ENCODE results near the gene SRD5A3.

The SRD5A3 gene

DNA sequence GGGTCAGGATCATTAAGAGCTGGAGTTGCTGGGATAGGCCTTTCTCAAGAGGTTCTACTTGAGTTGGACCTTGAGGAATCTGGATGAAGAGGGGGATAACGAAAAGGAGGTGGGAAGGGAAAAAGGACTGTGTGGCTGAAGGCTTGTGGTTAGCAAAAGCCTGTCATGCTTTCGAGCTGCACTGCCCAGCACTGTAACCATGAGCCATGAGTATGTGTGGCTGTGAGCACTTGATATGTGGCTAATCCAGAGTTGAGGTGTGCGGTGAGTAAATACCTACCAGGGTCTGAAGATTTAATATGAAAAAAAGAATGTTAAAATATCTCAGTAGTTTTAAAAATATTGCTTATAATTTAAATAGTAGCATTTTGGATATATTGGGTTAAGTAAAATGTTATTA, 61.1 kb downstream of the SRD5A3 start:
- no peak for DNase-seq (ENCODE audit: extremely low spot score)
- TF ChIP-seq, protein P1, sequence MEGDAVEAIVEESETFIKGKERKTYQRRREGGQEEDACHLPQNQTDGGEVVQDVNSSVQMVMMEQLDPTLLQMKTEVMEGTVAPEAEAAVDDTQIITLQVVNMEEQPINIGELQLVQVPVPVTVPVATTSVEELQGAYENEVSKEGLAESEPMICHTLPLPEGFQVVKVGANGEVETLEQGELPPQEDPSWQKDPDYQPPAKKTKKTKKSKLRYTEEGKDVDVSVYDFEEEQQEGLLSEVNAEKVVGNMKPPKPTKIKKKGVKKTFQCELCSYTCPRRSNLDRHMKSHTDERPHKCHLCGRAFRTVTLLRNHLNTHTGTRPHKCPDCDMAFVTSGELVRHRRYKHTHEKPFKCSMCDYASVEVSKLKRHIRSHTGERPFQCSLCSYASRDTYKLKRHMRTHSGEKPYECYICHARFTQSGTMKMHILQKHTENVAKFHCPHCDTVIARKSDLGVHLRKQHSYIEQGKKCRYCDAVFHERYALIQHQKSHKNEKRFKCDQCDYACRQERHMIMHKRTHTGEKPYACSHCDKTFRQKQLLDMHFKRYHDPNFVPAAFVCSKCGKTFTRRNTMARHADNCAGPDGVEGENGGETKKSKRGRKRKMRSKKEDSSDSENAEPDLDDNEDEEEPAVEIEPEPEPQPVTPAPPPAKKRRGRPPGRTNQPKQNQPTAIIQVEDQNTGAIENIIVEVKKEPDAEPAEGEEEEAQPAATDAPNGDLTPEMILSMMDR (IDR thresholded peaks at IDR 0.05; ENCODE audit: control extremely low read depth, extremely low read depth, low read depth, missing control alignments), result no peak
- CTCF ChIA-PET, result interaction anchor here (1.1 to 1.3 kb wide), 2 partner anchors 9 to 10 kb away, joined by 3 to 4 read pairs; no protein-coding TSS in a partner anchor
- POLR2A ChIA-PET, result no interaction called here

DNA sequence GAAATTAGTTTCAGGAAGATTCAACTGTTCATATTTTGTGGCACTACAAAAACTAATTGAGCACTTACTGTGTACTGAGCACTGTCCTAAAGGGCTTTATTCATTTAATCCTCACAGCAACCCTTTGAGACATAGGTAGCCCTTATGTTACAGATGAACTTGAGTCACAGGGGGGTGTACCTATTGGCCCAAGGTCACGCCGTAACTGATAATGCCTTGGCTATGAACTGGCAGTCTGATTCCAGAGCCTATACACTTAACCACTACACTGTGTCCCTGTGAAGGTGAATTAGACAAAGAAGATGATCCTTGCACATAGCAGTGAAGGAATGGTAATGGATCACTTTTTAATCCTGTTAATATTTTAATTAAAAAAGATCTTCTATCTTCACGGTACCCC, 61.7 kb downstream of the SRD5A3 start:
- no peak for DNase-seq (ENCODE audit: extremely low spot score)
- TF ChIP-seq, protein P1 (IDR thresholded peaks at IDR 0.05; ENCODE audit: control extremely low read depth, extremely low read depth, low read depth, missing control alignments), result no peak
- ChIA-PET CTCF (interaction anchor here (1.9 kb wide), 1 partner anchor 540 kb away, joined by 6 read pairs; the partner anchor contains the start of gene CEP135), POLR2A (no interaction called here)

DNA sequence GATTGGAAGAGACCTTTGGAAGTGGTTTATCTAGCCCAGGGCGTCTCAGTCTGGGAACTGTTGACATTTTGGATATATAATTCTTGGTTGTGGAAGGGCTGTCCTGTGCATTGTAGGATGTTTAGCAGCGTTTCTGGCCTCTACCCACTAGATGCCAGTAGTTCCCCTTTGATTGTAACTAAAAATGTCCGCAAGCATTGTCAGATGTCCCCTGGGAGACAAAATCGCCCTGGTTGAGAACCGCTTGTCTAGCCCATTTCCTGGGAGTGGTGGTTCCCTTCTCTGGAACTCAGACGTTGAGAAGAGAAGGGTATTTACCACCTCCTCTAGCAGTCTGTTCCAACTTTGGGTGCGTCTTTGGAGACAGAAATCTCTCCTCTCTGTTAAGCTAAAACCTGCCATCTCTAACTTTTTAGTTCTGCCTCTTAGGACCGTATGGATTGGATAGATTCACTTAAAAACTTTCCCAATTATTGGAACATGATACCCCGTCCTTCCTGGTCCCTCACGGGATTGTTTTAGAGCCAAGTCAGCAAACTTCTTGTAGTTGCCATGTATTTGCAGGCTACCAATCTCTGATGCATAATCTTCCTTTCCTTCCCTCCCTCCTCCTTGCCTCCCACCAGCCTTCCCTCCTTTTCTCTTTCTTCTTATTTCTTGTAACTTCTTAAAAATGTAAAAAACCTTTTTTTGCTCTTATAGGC, 63.6 kb downstream of the SRD5A3 start:
- POLR2A ChIA-PET, result interaction anchor here (0.5 to 0.7 kb wide), 2 partner anchors 10 to 95 kb away, joined by 3 read pairs; no protein-coding TSS in a partner anchor
- TF ChIP-seq, protein P1 (IDR thresholded peaks at IDR 0.05; ENCODE audit: control extremely low read depth, extremely low read depth, low read depth, missing control alignments), result peak; percentile 58
- DNase-seq (ENCODE audit: extremely low spot score), result peak; percentile 25
- CTCF ChIA-PET, result interaction anchor here (0.9 to 2.7 kb wide), 16 partner anchors 8 to 538 kb away, joined by 3 to 13 read pairs (median 4); partner anchors contain the start of genes CEP135, SRD5A3 and TMEM165

DNA sequence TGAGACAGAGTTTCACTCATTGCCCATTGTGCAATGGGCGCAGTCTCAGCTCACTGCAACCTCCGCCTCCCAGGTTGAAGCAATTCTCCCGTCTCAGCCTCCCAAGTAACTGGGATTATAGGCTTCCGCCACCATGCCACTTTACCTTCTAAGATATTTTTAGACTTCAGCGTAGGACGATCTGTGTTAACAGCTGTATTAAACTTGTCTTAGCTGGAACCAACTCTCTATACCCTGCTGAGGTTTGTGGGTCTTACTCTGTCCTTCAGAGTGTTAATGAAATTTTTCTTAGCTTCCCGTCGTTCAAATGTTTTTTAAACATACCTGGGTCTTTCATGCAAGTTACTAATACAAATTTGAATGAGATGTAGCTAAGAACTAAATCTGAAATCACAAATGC, 64.4 kb downstream of the SRD5A3 start:
- POLR2A ChIA-PET, result interaction anchor here (0.5 kb wide), 1 partner anchor 11 kb away, joined by 3 read pairs; no protein-coding TSS in a partner anchor
- DNase-seq (ENCODE audit: extremely low spot score), result no peak
- TF ChIP-seq, protein P1 (IDR thresholded peaks at IDR 0.05; ENCODE audit: control extremely low read depth, extremely low read depth, low read depth, missing control alignments), result no peak
- CTCF ChIA-PET, result interaction anchor here (0.9 to 2.7 kb wide), 11 partner anchors 12 to 455 kb away, joined by 3 to 13 read pairs (median 4); partner anchors contain the start of genes SRD5A3 and TMEM165

DNA sequence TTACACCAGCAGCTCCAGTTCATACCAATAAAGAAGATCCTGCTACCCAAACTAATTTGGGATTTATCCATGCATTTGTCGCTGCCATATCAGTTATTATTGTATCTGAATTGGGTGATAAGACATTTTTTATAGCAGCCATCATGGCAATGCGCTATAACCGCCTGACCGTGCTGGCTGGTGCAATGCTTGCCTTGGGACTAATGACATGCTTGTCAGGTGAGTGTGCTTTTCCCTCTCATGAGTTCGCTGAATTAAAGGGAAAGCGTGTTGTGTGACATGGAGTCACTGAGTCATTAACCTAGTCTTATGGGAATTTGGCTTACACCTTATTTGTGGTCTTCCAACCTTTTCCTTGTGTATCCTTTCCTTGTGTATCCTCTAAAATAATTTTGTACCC, 65.6 kb downstream of the SRD5A3 start:
- DNase-seq (ENCODE audit: extremely low spot score), result no peak
- TF ChIP-seq, protein P1 (IDR thresholded peaks at IDR 0.05; ENCODE audit: control extremely low read depth, extremely low read depth, low read depth, missing control alignments), result no peak
- POLR2A ChIA-PET, result no interaction called here
- CTCF ChIA-PET, result interaction anchor here (1.6 to 1.8 kb wide), 3 partner anchors 17 to 65 kb away, joined by 4 to 7 read pairs (median 6); partner anchors contain the start of genes SRD5A3 and TMEM165

DNA sequence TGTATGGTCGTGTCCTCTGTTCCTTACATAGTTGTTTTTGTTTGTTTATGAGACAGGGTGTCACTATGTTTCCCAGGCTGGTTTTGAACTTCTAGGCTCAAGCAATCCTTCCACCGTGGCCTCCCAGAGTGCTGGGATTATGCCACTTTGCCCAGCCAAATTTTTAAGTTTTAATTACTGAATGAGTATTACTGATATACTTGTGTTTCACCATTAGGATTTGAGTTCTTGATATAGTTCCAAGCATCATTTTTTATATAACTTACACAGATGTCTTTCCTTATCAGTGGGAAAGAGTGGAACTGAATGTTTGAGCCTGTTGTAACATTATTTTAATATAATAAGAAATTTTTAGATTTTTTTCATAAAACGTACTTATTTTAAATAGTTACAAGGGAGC, 70.1 kb downstream of the SRD5A3 start:
- no peak for DNase-seq (ENCODE audit: extremely low spot score)
- CTCF ChIA-PET, result interaction anchor here (1.4 to 2.0 kb wide), 5 partner anchors 10 to 43 kb away, joined by 3 to 7 read pairs (median 4); no protein-coding TSS in a partner anchor
- POLR2A ChIA-PET, result no interaction called here
- TF ChIP-seq, protein P1 (IDR thresholded peaks at IDR 0.05; ENCODE audit: control extremely low read depth, extremely low read depth, low read depth, missing control alignments), result no peak
